Peyer's patch (tissue), 4 donors: ENCODE results near the gene ATP6V0E2.

Experiments used
- CTCF ChIP-seq, 6 experiments: fragments of 450-650 bp in 4 of 6; fragments of 200-600 bp in 2 of 6; sonication (generic) in 1 of 6; IDR thresholded peaks; one replicate each; pipeline ENCODE4 v1.5.1; 2017 to 2019; ENCODE audit warnings: antibody characterized with exemption in 6 of 6, mild to moderate bottlenecking in 3 of 6, moderate library complexity in 1 of 6
- POLR2A ChIP-seq, 2 donors: fragments of 450-650 bp; IDR thresholded peaks; one replicate each; pipeline ENCODE4 v1.5.1; 2017; ENCODE audit warnings: antibody characterized with exemption in 2 of 2, mild to moderate bottlenecking in 2 of 2, moderate library complexity in 2 of 2

- no peak for TF ChIP-seq POLR2A (IDR thresholded peaks at IDR 0.05)
- no peak for TF ChIP-seq CTCF (IDR thresholded peaks at IDR 0.05)
Observed at GRCh38 chr7:149881328-149882247, 7.8 kb downstream of the ATP6V0E2 start.
